DOHH2 (cell line): ENCODE measurements around the gene SCGB3A1.

Experiments
- EZH2phosphoT487 ChIP-seq: fragments of 200-600 bp; sonication (generic); IDR thresholded peaks from 2 replicates; pipeline ENCODE4 v1.6.1; 2017; ENCODE audit warnings: borderline replicate concordance, mild to moderate bottlenecking, antibody characterized with exemption, low read length, moderate library complexity, mixed read lengths
- TF ChIP-seq, protein P1 (sequence below): fragments of 200-600 bp; sonication (generic); IDR thresholded peaks from one replicate; pipeline ENCODE4 v1.5.1; 2014; ENCODE audit warnings: antibody characterized with exemption, mild to moderate bottlenecking, low read depth, low read length; ENCODE audit not compliant: poor library complexity, severe bottlenecking

DNA sequence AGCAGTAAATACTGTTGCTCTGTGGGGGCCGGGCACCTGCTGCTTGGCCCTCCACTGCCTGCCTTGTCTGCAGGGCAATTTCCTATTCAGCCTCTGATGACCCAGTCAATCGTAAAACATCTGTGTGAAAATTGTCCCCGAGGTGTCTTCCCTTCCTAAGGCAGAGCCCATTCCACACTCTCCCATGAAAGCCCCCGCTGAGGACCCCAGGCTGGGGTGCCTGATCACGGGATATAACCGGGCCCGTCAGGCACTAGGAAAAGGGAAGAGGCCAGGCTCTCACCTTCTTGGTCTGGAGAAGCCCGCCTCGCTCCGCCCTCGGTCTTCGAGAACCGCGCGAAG is 27.2 kb upstream of the SCGB3A1 start:
- TF ChIP-seq, protein P1, sequence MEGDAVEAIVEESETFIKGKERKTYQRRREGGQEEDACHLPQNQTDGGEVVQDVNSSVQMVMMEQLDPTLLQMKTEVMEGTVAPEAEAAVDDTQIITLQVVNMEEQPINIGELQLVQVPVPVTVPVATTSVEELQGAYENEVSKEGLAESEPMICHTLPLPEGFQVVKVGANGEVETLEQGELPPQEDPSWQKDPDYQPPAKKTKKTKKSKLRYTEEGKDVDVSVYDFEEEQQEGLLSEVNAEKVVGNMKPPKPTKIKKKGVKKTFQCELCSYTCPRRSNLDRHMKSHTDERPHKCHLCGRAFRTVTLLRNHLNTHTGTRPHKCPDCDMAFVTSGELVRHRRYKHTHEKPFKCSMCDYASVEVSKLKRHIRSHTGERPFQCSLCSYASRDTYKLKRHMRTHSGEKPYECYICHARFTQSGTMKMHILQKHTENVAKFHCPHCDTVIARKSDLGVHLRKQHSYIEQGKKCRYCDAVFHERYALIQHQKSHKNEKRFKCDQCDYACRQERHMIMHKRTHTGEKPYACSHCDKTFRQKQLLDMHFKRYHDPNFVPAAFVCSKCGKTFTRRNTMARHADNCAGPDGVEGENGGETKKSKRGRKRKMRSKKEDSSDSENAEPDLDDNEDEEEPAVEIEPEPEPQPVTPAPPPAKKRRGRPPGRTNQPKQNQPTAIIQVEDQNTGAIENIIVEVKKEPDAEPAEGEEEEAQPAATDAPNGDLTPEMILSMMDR = no peak
- TF ChIP-seq EZH2phosphoT487 = no peak
